ENCODE results near the gene REEP1. TPM values are rescaled to one million over a fixed set of nuclear protein-coding genes. Genes with fewer than 3 reads are reported as not detected.

REEP1 gene
- total RNA-seq, 2 donors from 2014 or later = 4.0 to 5.4 TPM

DNA sequence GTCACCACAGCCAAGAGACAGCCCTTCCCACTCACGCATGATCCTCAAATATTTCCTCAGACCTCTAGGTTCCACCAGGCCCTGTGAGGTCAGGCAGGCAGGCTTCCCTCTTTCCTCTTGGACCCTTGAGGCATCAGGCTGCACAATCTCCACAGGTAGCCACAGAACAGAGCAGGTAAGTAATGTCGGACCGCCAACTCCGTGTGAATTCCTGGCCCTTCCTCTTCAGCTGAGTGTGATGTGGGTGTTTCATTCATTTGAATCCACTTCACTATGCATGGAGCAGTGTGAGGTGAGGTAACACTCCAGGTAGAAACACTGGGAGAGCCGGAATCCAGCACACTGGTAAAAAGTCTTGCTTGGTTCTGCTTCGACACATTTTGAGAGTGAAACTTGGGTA, 94.2 kb downstream of the REEP1 start:
- H3K4me1 ChIP-seq = peaks cover 24% of the 10 kb centered on the region
- no peaks in the 10 kb centered on the region for H3K36me3 ChIP-seq (replicated peaks in 1 of 2; ENCODE audit: insufficient read depth in 1 of 2, low read depth in 2 of 2)
- no peak overlapping the region for H3K4me3 ChIP-seq
- 67 to 69% methylated on average over 6 of the region's 6 CpGs for WGBS, 2 donors
- intact Hi-C loops (cut with DNase I) = no loop called here
- H3K27ac ChIP-seq = peak overlapping the region in 3 of 4 donors; percentile 17 to 70 (median 33)
- ATAC-seq (peak; percentile 36), DNase-seq (no peak)
- H3K9me3 ChIP-seq = no peaks in the 10 kb centered on the region
- no peaks in the 10 kb centered on the region for H3K27me3 ChIP-seq
- TF ChIP-seq POLR2A (IDR thresholded peaks at IDR 0.05) = no peak
- no peak for TF ChIP-seq CTCF (IDR thresholded peaks at IDR 0.05)

- DNase-seq (no peak), ATAC-seq (no peak)
- WGBS, 2 donors = 56 to 58% methylated on average over 6 of the region's 6 CpGs
- H3K27me3 ChIP-seq = no peaks in the 10 kb centered on the region
- H3K4me1 ChIP-seq = peaks cover 24% of the 10 kb centered on the region
- no peak overlapping the region for H3K27ac ChIP-seq
- H3K9me3 ChIP-seq = no peaks in the 10 kb centered on the region
- intact Hi-C loops (cut with DNase I) = no loop called here
- TF ChIP-seq POLR2A (IDR thresholded peaks at IDR 0.05) = no peak
- no peak for TF ChIP-seq CTCF (IDR thresholded peaks at IDR 0.05)
- no peaks in the 10 kb centered on the region for H3K36me3 ChIP-seq (replicated peaks in 1 of 2; ENCODE audit: insufficient read depth in 1 of 2, low read depth in 2 of 2)
- no peak overlapping the region for H3K4me3 ChIP-seq
Measured at GRCh38 chr2:86241611-86242010, 95.8 kb downstream of the REEP1 start.

DNA sequence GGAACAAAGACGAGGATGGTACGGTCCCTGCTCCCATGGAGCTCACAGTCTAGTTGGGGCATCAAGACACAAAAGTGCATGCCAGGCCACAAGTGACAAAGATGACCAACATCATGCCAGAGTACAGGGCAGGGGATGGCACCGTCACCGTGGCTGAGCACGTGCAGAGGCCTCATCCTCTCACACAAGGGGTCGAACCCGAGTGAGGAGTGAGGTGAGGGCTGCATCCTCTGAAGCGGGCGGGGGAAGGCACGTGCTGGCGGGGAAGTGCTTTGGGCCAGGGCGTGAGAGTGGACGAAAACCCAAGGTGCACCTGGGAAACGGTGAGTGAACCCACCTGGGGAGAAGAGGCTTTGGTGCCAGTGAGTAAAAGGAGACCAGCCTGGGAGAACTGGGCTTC, 97.2 kb downstream of the REEP1 start:
- H3K4me3 ChIP-seq = no peak overlapping the region
- ATAC-seq (no peak), DNase-seq (no peak)
- H3K36me3 ChIP-seq (replicated peaks in 1 of 2; ENCODE audit: insufficient read depth in 1 of 2, low read depth in 2 of 2) = no peaks in the 10 kb centered on the region
- H3K9me3 ChIP-seq = no peaks in the 10 kb centered on the region
- TF ChIP-seq CTCF (IDR thresholded peaks at IDR 0.05) = no peak
- TF ChIP-seq POLR2A (IDR thresholded peaks at IDR 0.05) = no peak
- H3K27me3 ChIP-seq = no peaks in the 10 kb centered on the region
- intact Hi-C loops (cut with DNase I) = no loop called here
- WGBS, 2 donors = 89 to 94% methylated on average over 14 of the region's 14 CpGs
- peaks cover 21% of the 10 kb centered on the region for H3K4me1 ChIP-seq
- no peak overlapping the region for H3K27ac ChIP-seq

GRCh38 chr2:86239745-86240144, 97.7 kb downstream of the REEP1 start:
- no peak for ATAC-seq
- H3K4me1 ChIP-seq = peaks cover 16% of the 10 kb centered on the region
- intact Hi-C loops (cut with DNase I) = no loop called here

More at GRCh38 chr2:86239745-86240144, 97.7 kb downstream of the REEP1 start:
- no peaks in the 10 kb centered on the region for H3K36me3 ChIP-seq (replicated peaks in 1 of 2; ENCODE audit: insufficient read depth in 1 of 2, low read depth in 2 of 2)
- H3K27ac ChIP-seq = no peak overlapping the region
- TF ChIP-seq CTCF (IDR thresholded peaks at IDR 0.05) = no peak
- no peak for TF ChIP-seq POLR2A (IDR thresholded peaks at IDR 0.05)
- no peak for DNase-seq
- H3K9me3 ChIP-seq = no peaks in the 10 kb centered on the region
- no peak overlapping the region for H3K4me3 ChIP-seq
- 80 to 86% methylated on average over 7 to 8 of the region's 8 CpGs for WGBS, 2 donors
- no peaks in the 10 kb centered on the region for H3K27me3 ChIP-seq
